Measurements from ENCODE around the gene ZNF70. TPM values are rescaled to one million over a fixed set of nuclear protein-coding genes. Genes with fewer than 3 reads are reported as not detected.

ZNF70 gene
- total RNA-seq, 1 donor from 2014 or later: 3.9 TPM

DNA sequence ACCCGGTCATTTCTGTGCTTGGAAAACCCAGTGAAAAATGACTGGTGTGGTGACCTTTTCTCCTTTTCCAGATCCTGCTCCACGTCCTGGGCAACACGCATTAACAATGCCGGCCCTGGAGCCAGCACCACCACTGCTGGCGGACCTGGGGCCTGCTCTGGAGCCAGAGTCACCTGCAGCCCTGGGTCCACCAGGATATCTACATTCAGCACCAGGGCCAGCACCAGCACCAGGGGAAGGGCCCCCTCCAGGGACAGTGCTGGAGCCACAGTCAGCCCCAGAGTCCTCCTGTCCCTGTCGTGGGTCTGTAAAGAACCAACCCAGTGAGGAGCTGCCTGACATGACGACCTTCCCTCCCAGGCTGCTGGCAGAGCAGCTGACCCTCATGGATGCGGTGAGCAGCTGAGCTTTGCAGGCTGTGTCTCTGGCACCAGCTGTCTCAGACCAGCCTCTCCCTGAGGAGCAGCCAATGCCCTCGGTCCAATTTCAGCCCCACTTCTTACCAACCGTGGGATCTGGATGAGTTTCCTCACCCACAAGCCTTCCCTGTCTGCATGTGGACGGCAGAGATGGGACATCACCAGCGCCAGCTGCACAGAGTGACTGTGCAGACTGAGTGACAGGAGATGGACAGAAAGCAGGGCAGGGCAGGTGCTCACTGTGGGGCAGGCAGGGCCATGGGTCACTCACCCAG is 58.2 kb downstream of the ZNF70 start:
- H3K4me1 Mint-ChIP-seq: no peaks in the 10 kb centered on the region
- Histone ChIP-seq H3K9ac (no peak overlapping the region), H3K4me1 (no peaks in the 10 kb centered on the region), H3K79me2 (ENCODE audit: low read depth) (no peaks in the 10 kb centered on the region), H2AFZ (replicated peaks) (no peak overlapping the region), H4K20me1 (ENCODE audit: low read depth) (peaks cover 7% of the 10 kb centered on the region), H3K9me3 (ENCODE audit: low read depth) (no peaks in the 10 kb centered on the region), H3K27me3 (no peaks in the 10 kb centered on the region), H3K36me3 (no peaks in the 10 kb centered on the region), H3F3A (ENCODE audit: low read depth) (no peaks in the 10 kb centered on the region), H3K27ac (no peak overlapping the region), H3K4me3 (no peak overlapping the region), H3K4me2 (no peak overlapping the region)
- no peak overlapping the region for H3K4me3 Mint-ChIP-seq
- TF ChIP-seq EZH2phosphoT487 (IDR thresholded peaks at IDR 0.05) (no peak), EZH2 (IDR thresholded peaks at IDR 0.05) (no peak)
- TF ChIP-seq, protein P1, sequence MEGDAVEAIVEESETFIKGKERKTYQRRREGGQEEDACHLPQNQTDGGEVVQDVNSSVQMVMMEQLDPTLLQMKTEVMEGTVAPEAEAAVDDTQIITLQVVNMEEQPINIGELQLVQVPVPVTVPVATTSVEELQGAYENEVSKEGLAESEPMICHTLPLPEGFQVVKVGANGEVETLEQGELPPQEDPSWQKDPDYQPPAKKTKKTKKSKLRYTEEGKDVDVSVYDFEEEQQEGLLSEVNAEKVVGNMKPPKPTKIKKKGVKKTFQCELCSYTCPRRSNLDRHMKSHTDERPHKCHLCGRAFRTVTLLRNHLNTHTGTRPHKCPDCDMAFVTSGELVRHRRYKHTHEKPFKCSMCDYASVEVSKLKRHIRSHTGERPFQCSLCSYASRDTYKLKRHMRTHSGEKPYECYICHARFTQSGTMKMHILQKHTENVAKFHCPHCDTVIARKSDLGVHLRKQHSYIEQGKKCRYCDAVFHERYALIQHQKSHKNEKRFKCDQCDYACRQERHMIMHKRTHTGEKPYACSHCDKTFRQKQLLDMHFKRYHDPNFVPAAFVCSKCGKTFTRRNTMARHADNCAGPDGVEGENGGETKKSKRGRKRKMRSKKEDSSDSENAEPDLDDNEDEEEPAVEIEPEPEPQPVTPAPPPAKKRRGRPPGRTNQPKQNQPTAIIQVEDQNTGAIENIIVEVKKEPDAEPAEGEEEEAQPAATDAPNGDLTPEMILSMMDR (IDR thresholded peaks at IDR 0.05): no peak
- H3K27ac Mint-ChIP-seq: peak overlapping the region; percentile 19
- H3K27me3 Mint-ChIP-seq (ENCODE audit: insufficient read depth, low read depth): peaks cover 2% of the 10 kb centered on the region
- no peaks in the 10 kb centered on the region for H3K9me3 Mint-ChIP-seq
- peaks cover 20% of the 10 kb centered on the region for H3K36me3 Mint-ChIP-seq
- peak; percentile 23 for DNase-seq (ENCODE audit: low spot score)

DNA sequence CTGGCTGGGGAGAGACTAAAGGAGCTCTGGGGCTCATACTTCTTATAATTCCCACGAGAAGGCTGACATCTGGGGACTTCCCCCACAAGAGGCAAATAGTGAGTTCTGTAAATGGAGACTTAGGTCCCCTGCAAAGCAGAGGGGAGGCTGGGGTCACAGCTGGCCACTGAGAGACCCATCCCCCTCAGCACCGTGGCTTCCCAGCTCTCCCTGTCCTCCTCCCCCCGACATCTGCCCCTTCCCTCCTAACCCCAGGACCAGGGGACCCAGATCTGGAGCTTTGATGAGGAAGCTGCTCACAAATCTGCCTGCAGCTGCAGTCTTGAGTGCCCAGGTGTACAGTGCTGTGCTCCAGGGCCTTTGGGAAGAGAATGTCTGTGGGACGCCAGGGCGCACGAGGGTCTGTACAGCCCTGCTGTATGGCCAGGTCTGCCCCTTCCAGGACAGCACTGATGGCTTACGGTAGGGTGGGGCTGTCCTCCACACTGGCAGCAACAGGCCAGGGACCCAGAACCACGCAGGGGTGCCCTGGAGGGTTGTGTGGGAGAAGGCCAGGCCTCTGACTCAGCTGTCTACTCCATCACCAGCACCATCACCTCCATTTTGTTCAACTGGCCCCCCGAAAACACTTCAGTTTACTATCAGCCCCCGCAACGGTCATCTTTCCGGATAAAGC is 59.0 kb downstream of the ZNF70 start:
- no peak overlapping the region for H2AFZ ChIP-seq (replicated peaks)
- no peaks in the 10 kb centered on the region for H3K27me3 ChIP-seq
- H3F3A ChIP-seq (ENCODE audit: low read depth): no peaks in the 10 kb centered on the region
- no peak overlapping the region for H3K4me2 ChIP-seq
- no peak overlapping the region for H3K4me3 Mint-ChIP-seq
- no peaks in the 10 kb centered on the region for H4K20me1 ChIP-seq (ENCODE audit: low read depth)
- no peaks in the 10 kb centered on the region for H3K9me3 Mint-ChIP-seq
- peaks cover 3% of the 10 kb centered on the region for H3K27me3 Mint-ChIP-seq (ENCODE audit: insufficient read depth, low read depth)
- H3K9me3 ChIP-seq (ENCODE audit: low read depth): no peaks in the 10 kb centered on the region
- no peak for DNase-seq (ENCODE audit: low spot score)
- H3K36me3 ChIP-seq: no peaks in the 10 kb centered on the region
- H3K36me3 Mint-ChIP-seq: peaks cover 20% of the 10 kb centered on the region
- no peak overlapping the region for H3K4me3 ChIP-seq
- H3K27ac ChIP-seq: no peak overlapping the region
- no peak overlapping the region for H3K27ac Mint-ChIP-seq
- no peaks in the 10 kb centered on the region for H3K4me1 Mint-ChIP-seq
- H3K9ac ChIP-seq: no peak overlapping the region
- H3K4me1 ChIP-seq: no peaks in the 10 kb centered on the region
- no peaks in the 10 kb centered on the region for H3K79me2 ChIP-seq (ENCODE audit: low read depth)
- TF ChIP-seq, protein P1 (IDR thresholded peaks at IDR 0.05): no peak
- no peak for TF ChIP-seq EZH2phosphoT487 (IDR thresholded peaks at IDR 0.05)
- no peak for TF ChIP-seq EZH2 (IDR thresholded peaks at IDR 0.05)

DNA sequence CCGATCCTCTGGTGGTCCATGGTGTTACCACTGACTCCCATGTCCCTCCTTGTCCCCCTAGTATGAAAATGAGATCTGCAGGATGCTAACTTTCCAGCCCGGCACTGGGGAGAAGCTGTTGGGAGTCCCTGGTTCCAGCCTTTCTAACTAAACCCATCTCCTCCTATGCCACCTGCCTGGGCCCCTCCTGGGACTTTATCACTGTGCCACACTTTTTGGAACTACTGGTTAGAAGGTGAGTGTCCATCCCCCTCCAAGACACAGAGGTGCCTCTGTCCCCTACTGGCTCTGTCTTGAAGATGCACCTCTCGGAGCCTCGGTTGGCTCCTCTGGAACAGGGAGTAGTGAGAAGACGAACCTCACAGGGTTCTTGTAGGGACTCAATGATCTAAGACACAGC is 60.2 kb downstream of the ZNF70 start, which contains the start of gene RGL4:
TSS of gene RGL4 (plus strand) at position 301 of the 400 bp plus-strand sequence. CDS start 1,018 bp downstream, outside the sequence.
- Mint-ChIP-seq H3K9me3 (no peaks in the 10 kb centered on the region), H3K4me1 (no peaks in the 10 kb centered on the region), H3K36me3 (peaks cover 20% of the 10 kb centered on the region), H3K27me3 (ENCODE audit: insufficient read depth, low read depth) (peaks cover 5% of the 10 kb centered on the region), H3K4me3 (no peak within 1 kb of the TSS), H3K27ac (peak within 1 kb of the TSS; percentile 44)
- TF ChIP-seq EZH2 (IDR thresholded peaks at IDR 0.05) (no peak), EZH2phosphoT487 (IDR thresholded peaks at IDR 0.05) (no peak)
- TF ChIP-seq, protein P1 (IDR thresholded peaks at IDR 0.05): no peak
- Histone ChIP-seq H3F3A (ENCODE audit: low read depth) (no peaks in the 10 kb centered on the region), H2AFZ (replicated peaks) (no peak within 1 kb of the TSS), H3K27me3 (no peaks in the 10 kb centered on the region), H3K9ac (no peak within 1 kb of the TSS), H3K36me3 (no peaks in the 10 kb centered on the region), H3K79me2 (ENCODE audit: low read depth) (no peaks in the 10 kb centered on the region), H3K4me3 (no peak within 1 kb of the TSS), H3K27ac (no peak within 1 kb of the TSS), H3K9me3 (ENCODE audit: low read depth) (no peaks in the 10 kb centered on the region), H4K20me1 (ENCODE audit: low read depth) (no peaks in the 10 kb centered on the region), H3K4me1 (no peaks in the 10 kb centered on the region), H3K4me2 (no peak within 1 kb of the TSS)
- no peak for DNase-seq (ENCODE audit: low spot score)

Data from neural progenitor cell (in vitro differentiated cells).